Measurements from ENCODE around the gene RASA2.

Gene RASA2

GRCh38 chr3:141646760-141647561, 160.1 kb downstream of the RASA2 start:
- no peak for DNase-seq (ENCODE audit: low read depth)

DNA sequence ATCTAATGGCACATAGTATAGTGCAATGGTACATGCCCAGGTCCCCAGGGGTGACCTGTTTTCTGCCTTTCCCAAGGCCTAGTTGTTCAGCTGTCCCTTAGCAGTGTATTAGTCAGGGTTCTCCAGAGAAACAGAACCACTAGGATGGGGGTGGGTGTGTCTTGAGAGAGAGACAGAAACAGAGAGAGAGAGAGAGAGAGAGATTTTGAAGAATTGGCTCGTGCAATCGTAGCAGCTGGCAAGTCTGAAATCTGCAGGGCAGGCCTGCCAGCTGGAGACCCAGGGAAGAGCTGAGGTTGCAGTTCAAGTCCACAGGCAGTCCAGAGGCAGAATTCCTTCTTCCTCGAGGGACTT, 160.7 kb downstream of the RASA2 start:
- DNase-seq (ENCODE audit: low read depth) = no peak

- no peak for DNase-seq (ENCODE audit: low read depth)
Observed at GRCh38 chr3:141648055-141648910, 161.5 kb downstream of the RASA2 start.

DNA sequence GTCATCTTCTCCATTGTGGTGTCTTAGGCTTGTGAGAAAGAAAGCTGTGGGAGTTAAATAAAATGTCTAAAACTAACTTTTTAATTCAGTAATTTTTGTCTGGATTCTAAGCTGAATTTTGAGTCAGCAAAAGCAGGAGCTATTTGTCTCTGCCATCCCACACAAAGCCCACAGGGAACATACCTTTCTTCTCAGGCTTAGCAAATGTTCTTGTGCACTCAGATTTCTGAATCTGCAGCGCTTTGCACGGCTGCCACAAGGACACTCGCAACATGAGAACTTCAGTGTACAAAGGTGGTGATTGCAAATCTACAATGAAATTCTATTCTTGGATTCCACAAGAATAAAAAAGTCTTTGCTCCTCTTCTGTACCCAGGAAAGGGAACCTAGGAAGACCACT, 163.0 kb downstream of the RASA2 start:
- no peak for DNase-seq (ENCODE audit: low read depth)

- DNase-seq (ENCODE audit: low read depth) = no peak
Observed at GRCh38 chr3:141650783-141651182, 164.0 kb downstream of the RASA2 start.

DNA sequence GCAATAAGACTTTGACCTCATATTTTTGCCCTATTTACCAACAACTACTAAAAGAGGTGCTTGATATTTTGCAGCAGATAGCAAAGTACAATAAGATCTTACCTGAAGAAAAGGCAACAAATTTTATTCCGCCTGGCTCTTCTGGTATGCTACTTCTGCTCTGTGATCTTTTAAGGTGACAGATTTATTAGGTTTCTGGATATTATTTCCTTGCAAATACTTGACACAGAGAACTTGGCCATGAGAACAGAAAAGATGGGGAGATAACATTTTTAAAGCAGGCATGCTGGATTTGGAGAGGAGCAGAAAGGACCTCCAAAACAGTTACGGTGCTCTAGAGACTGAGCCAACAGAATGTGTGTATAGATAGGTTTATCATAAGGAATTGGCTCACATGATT, 164.6 kb downstream of the RASA2 start:
- no peak for DNase-seq (ENCODE audit: low read depth)

DNA sequence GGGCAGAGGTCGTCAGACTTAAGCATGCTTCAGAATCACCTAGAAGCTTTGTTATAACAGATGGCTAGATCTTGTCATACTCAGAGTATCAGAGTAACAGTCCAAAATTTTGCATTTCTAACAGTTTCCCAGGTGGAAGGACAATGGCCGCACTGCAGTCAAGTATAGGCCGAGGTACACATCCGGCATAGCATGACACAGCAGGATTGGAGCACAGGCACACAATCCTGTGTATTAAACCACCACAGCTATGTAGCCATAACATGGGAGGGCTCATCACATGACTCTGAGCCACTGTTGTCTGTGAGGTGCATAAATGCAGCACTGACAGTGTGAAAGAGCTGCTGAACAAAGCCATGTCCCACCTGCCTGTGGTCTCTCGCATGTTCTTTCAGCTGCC, 165.5 kb downstream of the RASA2 start:
- no peak for DNase-seq (ENCODE audit: low read depth)

- DNase-seq (ENCODE audit: low read depth) = no peak
Observed at GRCh38 chr3:141653847-141654246, 167.0 kb downstream of the RASA2 start.

DNA sequence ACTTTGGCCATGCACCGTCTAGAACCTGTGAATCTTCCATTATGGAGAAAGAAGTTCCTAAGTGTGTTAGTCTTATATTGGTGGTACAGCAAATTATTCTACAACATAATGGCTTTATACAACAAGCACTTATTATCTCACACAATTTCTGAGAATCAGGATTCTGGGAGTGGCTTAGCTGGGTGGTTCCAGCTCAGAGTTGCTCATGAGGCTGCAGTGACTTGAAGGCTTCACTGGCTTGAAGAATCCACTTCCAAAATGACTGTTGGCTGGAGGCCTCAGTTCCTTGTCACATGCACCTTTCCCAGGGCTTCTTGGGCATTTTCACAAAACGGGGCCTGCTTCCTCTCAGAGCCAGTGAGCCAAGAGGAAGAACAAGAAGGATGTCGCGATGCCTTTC, 169.0 kb downstream of the RASA2 start:
- DNase-seq (ENCODE audit: low read depth) = no peak

DNA sequence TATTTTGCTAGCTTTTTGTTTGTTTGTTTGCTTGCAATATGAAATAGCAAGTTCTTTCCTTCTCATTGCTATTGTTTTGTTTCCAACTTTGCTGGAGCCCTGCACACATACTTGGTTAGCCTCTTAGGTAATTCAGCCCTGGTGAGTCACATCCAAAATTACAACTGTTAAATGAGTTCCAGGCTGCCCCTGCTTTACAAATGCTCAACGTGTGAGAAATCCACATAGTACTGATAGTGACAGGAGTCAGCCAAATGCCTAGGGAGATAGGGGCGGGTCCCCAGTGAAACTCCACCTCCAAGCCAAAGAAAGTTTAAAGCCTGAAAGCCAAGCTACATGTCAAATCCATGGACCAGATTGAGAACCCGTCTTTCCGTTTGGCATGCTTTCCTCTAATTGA, 169.9 kb downstream of the RASA2 start:
- DNase-seq (ENCODE audit: low read depth) = no peak

GRCh38 chr3:141657516-141657915, 170.7 kb downstream of the RASA2 start:
- no peak for DNase-seq (ENCODE audit: low read depth)

GRCh38 chr3:141659821-141660613, 173.2 kb downstream of the RASA2 start:
- DNase-seq (ENCODE audit: low read depth) = no peak

GRCh38 chr3:141660614-141660947, 173.8 kb downstream of the RASA2 start:
- DNase-seq (ENCODE audit: low read depth) = no peak

DNA sequence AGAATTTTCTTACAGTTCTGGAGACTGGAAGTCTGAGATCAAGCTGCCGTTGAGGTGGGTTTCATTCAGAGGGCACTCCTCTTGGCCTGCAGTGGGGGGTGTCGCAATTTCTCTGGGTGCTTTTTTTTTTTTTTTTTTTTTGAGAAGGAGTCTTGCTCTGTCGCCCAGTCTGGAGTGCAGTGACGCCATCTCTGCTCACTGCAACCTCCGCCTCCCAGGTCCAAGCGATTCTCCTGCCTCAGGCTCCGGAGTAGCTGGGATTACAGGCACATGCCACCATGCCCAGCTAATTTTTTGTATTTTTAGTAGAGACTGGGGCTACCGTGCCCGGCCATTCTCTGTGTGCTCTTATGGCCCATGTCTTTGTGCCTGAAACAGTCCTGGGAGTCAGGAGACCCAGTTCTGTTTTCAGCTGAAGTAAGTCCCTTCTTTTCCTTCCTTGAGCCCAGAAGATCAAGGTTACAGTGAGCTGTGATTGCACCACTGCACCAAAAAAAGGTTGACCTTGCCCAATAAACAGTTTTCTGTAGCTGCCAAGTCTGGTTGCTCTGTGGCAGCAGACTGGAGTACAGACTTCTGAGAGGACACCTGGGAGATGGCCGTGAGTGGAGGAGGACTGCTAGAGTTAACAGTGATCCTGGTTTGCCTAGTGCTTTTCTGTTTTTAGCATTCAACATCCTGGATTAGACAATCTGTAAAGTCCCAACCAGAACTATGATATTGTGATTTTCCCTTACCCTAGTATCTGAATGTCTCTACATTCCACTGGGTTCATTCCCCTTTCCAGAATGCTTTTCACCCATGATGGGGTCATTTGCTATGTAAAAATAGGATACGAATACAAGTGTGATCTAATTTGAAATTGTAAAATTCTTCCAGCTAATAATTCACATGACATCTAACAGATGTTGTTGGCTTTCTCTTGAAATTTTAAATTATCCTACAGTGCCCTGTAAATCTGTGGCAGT, 174.7 kb downstream of the RASA2 start:
- no peak for DNase-seq (ENCODE audit: low read depth)

- DNase-seq (ENCODE audit: low read depth) = no peak
Observed at GRCh38 chr3:141663993-141664392, 177.2 kb downstream of the RASA2 start.
